Measurements from ENCODE around the gene NMNAT2.

- TF ChIP-seq CTCF (IDR thresholded peaks at IDR 0.05) (no peak), POLR2AphosphoS5 (IDR thresholded peaks at IDR 0.05) (no peak)
Measured at GRCh38 chr1:183246436-183246835, 171.7 kb downstream of the NMNAT2 start.
